Urinary bladder (tissue), 4 donors: ENCODE measurements around the gene MUSK. TPM values are rescaled to one million over a fixed set of nuclear protein-coding genes. Genes with fewer than 3 reads are reported as not detected.

ENCODE experiments used
- DNase-seq: peaks from one replicate; pipeline ENCODE4 v3.0.0-alpha.2; 2015; ENCODE audit errors: extremely low spot score
- H3K27ac ChIP-seq: one replicate; pipeline ENCODE4 v1.5.1; 2013; ENCODE audit warnings: low read depth, mild to moderate bottlenecking, moderate library complexity
- H3K36me3 ChIP-seq: one replicate; pipeline ENCODE4 v1.6.1; 2013; ENCODE audit warnings: mild to moderate bottlenecking, moderate library complexity; ENCODE audit not compliant: insufficient read depth
- H3K4me1 ChIP-seq: one replicate; pipeline ENCODE4 v1.6.1; 2013; ENCODE audit warnings: mild to moderate bottlenecking, moderate library complexity; ENCODE audit not compliant: insufficient read depth
- H3K4me3 ChIP-seq: one replicate; pipeline ENCODE4 v1.5.1; 2013; ENCODE audit warnings: low read depth, low read length
- WGBS: extraction: QIAGEN DNeasy Blood & Tissue Kit; methylation state at CpG from one replicate; pipeline ENCODE4 v1.1.7; 2013; 5-methylcytosine and 5-hydroxymethylcytosine counted together
- polyA plus RNA-seq: library from polyadenylated mRNA; stranded (reverse); fragments of 200-250 nt; gene quantifications from one replicate; pipeline ENCODE4 v1.2.3, GENCODE V29; 2013
- total RNA-seq: library from RNA; depleted of rRNA; stranded (reverse); fragments of >200 nt; gene quantifications from one replicate; pipeline ENCODE4 v1.2.3, GENCODE V29; 2014
- donor health status: healthy with polysubstance abuse.
- donor health status: healthy.

MUSK gene
- total and polyA plus RNA-seq, 2 donors, result 2.8 to 4.9 TPM

- no peak for DNase-seq
- 57% methylated on average over 3 of the region's 3 CpGs for WGBS
Observed at GRCh38 chr9:110714314-110714713, 45.7 kb downstream of the MUSK start.

GRCh38 chr9:110728058-110728457 lies 59.5 kb downstream of the MUSK start:
- H3K36me3 ChIP-seq, result no peaks in the 10 kb centered on the region
- DNase-seq, result no peak
- H3K27ac ChIP-seq, result no peak overlapping the region
- WGBS, result 65% methylated on average over 1 of the region's 1 CpG
- H3K4me3 ChIP-seq, result no peak overlapping the region
- peaks cover 1% of the 10 kb centered on the region for H3K4me1 ChIP-seq

More at GRCh38 chr9:110714314-110714713, 45.7 kb downstream of the MUSK start:
- Histone ChIP-seq H3K27ac (no peak overlapping the region), H3K36me3 (no peaks in the 10 kb centered on the region), H3K4me1 (no peaks in the 10 kb centered on the region), H3K4me3 (no peak overlapping the region)

GRCh38 chr9:110729641-110730040 lies 61.0 kb downstream of the MUSK start:
- DNase-seq, result no peak
- no peak overlapping the region for H3K27ac ChIP-seq
- peaks cover 1% of the 10 kb centered on the region for H3K4me1 ChIP-seq
- no peak overlapping the region for H3K4me3 ChIP-seq
- H3K36me3 ChIP-seq, result no peaks in the 10 kb centered on the region

GRCh38 chr9:110731437-110732028 lies 62.9 kb downstream of the MUSK start:
- H3K36me3 ChIP-seq, result no peaks in the 10 kb centered on the region
- peaks cover 1% of the 10 kb centered on the region for H3K4me1 ChIP-seq
- H3K4me3 ChIP-seq, result no peak overlapping the region
- no peak overlapping the region for H3K27ac ChIP-seq
- DNase-seq, result no peak
- WGBS, result 78% methylated on average over 2 of the region's 2 CpGs

GRCh38 chr9:110738982-110739381 lies 70.4 kb downstream of the MUSK start:
- Histone ChIP-seq H3K4me3 (no peak overlapping the region), H3K4me1 (no peaks in the 10 kb centered on the region), H3K36me3 (no peaks in the 10 kb centered on the region), H3K27ac (no peak overlapping the region)
- no peak for DNase-seq

GRCh38 chr9:110742741-110743371 lies 74.3 kb downstream of the MUSK start:
- Histone ChIP-seq H3K4me1 (no peaks in the 10 kb centered on the region), H3K4me3 (no peak overlapping the region), H3K36me3 (no peaks in the 10 kb centered on the region), H3K27ac (peak overlapping the region; percentile 76)
- DNase-seq, result peak; percentile 18
- WGBS, result 20% methylated on average over 8 of the region's 8 CpGs

GRCh38 chr9:110744715-110745384 lies 76.3 kb downstream of the MUSK start:
- no peak for DNase-seq

GRCh38 chr9:110745676-110746075 lies 77.1 kb downstream of the MUSK start:
- peak overlapping the region; percentile 28 for H3K27ac ChIP-seq
- H3K4me3 ChIP-seq, result no peak overlapping the region
- H3K36me3 ChIP-seq, result no peaks in the 10 kb centered on the region
- WGBS, result 25% methylated on average over 1 of the region's 1 CpG
- DNase-seq, result no peak
- H3K4me1 ChIP-seq, result no peaks in the 10 kb centered on the region

More at GRCh38 chr9:110744715-110745384, 76.3 kb downstream of the MUSK start:
- 40% methylated on average over 4 of the region's 4 CpGs for WGBS
- no peak overlapping the region for H3K4me3 ChIP-seq
- no peaks in the 10 kb centered on the region for H3K36me3 ChIP-seq
- no peaks in the 10 kb centered on the region for H3K4me1 ChIP-seq
- H3K27ac ChIP-seq, result peak overlapping the region; percentile 91

GRCh38 chr9:110746211-110746930 lies 77.8 kb downstream of the MUSK start:
- WGBS, result 80% methylated on average over 4 of the region's 4 CpGs
- peak overlapping the region; percentile 28 for H3K27ac ChIP-seq
- DNase-seq, result no peak
- no peaks in the 10 kb centered on the region for H3K4me1 ChIP-seq
- H3K36me3 ChIP-seq, result no peaks in the 10 kb centered on the region
- H3K4me3 ChIP-seq, result no peak overlapping the region

GRCh38 chr9:110748251-110748893 lies 79.8 kb downstream of the MUSK start:
- H3K4me3 ChIP-seq, result no peak overlapping the region
- no peak for DNase-seq
- WGBS, result 79% methylated on average over 5 of the region's 5 CpGs
- H3K36me3 ChIP-seq, result no peaks in the 10 kb centered on the region
- H3K4me1 ChIP-seq, result no peaks in the 10 kb centered on the region
- H3K27ac ChIP-seq, result no peak overlapping the region

- Histone ChIP-seq H3K27ac (no peak overlapping the region), H3K4me1 (no peaks in the 10 kb centered on the region), H3K4me3 (no peak overlapping the region), H3K36me3 (no peaks in the 10 kb centered on the region)
- DNase-seq, result no peak
- WGBS, result 15% methylated on average over 1 of the region's 1 CpG
Observed at GRCh38 chr9:110750272-110750671, 81.7 kb downstream of the MUSK start.

- 85% methylated on average over 4 of the region's 4 CpGs for WGBS
- Histone ChIP-seq H3K27ac (no peak overlapping the region), H3K4me3 (no peak overlapping the region), H3K36me3 (no peaks in the 10 kb centered on the region), H3K4me1 (no peaks in the 10 kb centered on the region)
- no peak for DNase-seq
Observed at GRCh38 chr9:110751971-110752370, 83.4 kb downstream of the MUSK start.

GRCh38 chr9:110752766-110753165 lies 84.2 kb downstream of the MUSK start:
- no peak for DNase-seq
- H3K27ac ChIP-seq, result no peak overlapping the region
- 91% methylated on average over 2 of the region's 2 CpGs for WGBS
- H3K36me3 ChIP-seq, result no peaks in the 10 kb centered on the region
- no peak overlapping the region for H3K4me3 ChIP-seq
- H3K4me1 ChIP-seq, result no peaks in the 10 kb centered on the region
